ENCODE results near the gene MYOM1.
"Not testable (repeated sequence)": the region's sequence is repeated elsewhere in the genome, so short reads cannot be mapped to it uniquely, and the experiment has no call there.

Gene MYOM1

DNA sequence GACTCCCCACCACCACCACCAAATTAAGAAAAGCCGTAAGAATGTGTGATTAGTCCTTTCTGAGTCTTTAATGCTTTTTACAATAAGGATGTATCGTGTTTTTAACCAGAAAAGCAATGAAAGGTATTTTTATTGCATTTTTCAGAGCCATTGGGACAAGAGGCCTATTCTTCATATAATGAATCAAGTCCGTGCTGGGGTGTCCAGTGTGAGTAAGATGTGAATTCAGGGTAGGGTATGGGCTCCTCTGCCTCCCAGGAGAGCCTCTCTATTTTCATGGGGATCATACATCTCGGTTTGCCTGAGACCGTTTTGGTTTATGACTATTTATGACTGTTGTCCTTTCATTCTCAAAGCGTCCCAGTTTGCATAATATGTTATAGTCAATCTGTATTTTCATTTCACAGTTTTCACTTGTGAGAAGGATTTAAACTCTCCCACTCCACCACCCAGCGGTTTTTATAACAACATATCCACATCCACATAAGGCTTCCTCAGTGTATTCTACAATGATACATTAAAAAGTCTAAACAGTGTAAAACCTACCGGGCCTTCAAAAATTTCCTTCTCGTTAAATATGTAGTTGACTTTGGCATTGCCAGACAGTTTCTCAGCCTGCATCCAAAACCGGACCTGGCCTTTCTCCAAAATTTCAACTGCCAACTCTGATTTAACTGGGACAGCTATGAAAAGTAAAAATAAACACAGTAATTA lies 126.0 kb downstream of the MYOM1 start:
- DNase-seq (ENCODE audit: extremely low read depth in 1 of 2, low read depth in 1 of 2) = no peak

DNA sequence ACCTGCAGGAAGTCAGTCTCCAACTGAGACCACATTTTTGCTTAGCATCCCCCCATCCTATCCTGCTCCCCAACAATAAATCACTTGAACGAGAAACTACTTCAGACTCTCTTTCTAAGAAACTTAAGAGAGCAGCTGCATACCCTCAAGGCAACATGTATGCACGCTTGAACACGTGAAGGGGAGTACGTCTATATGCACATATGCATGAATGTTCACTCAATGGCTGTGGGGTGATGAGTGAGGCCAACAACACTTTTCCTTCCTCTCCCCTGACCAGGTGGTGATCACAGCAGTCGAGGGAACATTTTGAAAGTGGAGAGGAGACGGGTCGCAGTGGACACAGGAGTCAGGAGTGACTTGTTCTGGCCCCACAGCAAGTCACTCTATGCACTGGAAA lies 127.0 kb downstream of the MYOM1 start:
- no peak for DNase-seq (ENCODE audit: extremely low read depth in 1 of 2, low read depth in 1 of 2)

DNA sequence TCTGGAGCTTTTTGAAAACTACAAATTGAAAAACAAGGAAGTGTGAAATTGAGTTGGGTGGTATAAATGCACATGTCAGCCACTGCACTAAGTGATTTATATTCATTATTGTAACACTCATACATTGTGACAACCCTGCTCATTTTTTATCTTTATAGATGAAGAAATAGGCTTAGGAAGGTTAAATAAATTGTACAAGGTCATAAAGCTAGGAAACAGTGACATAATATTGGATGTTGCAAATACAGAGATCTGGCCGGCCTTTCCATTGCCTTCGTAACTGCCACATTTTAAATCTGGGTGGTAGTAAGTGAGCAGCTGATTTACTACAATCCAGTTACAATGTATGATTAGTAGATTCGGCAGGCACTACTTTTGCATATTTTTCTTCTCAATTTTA lies 130.2 kb downstream of the MYOM1 start:
- no peak for DNase-seq (ENCODE audit: extremely low read depth in 1 of 2, low read depth in 1 of 2)

DNA sequence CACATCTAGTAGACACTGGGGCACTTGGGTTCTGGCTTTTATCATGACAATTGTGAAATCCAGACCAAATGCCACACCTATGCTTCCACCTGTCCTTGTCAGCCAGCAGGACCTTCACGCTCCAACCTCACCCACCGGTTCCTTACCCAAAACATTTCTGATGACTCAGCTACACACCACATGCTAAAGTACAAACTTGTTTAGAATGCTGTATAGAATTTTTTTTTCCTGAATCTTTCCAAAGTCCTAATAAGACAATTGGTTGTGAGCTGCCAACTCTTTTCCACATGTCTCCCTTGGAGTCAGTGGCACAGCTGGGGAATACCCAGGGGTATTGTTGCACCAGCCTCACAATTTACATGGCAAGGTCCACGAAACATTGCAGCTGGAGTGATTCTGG lies 131.3 kb downstream of the MYOM1 start:
- no peak for DNase-seq (ENCODE audit: extremely low read depth in 1 of 2, low read depth in 1 of 2)

DNA sequence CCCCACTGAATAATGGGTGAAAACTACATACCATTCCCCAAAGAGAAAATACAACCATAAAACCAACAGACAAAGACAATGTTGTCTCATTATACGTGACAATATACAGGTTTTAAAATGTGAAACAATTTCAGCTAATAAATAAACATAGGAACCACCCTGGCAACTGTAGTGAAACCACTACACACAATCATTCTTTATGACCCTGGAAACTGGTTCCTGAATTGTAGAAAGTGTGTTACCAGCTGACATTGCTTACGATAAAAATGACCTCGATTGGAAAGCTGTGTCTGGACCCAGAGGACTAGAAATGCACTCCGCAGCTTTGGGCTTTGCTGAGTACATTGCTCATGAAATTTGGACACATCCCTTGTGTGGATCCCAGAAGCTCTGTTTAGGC lies 132.9 kb downstream of the MYOM1 start:
- no peak for DNase-seq (ENCODE audit: extremely low read depth in 1 of 2, low read depth in 1 of 2)

DNA sequence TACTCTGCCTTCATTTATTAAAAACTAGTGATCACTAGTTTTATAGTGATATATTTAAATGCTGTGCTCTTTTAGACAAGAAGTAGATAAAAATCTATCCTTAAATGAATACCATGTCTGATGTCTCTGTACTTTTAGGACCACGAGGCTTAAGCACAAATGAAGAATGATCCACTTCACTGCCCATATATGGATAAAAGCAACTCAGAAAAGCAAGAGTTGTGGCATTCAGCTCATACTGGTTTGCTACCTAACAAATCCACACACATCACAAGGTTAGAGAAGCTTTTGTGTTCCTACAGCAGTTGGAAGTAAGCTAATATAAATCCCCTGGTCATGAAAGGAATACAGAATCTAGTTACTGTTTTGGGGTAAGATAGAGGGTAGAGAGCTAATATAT lies 134.2 kb downstream of the MYOM1 start:
- DNase-seq (ENCODE audit: extremely low read depth in 1 of 2, low read depth in 1 of 2) = no peak

DNA sequence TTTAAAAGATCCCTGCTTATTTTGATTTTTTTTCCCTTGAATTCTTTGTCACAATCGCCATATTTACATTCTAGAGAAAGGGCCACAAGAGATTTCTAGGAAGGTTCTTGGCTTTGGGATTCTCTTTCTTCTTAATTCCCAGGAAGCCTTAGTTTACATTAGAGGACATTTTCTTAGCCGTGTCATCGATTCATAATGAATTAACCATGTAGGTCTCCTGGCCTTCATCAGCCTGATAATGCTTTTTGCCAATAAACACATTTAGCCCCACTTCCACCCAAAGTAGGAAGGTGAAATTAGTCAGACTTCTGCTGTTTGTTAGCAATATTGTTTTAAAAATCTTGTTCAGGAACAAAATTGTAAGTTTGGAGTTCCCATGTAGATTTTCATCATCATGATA lies 135.6 kb downstream of the MYOM1 start:
- DNase-seq (ENCODE audit: extremely low read depth in 1 of 2, low read depth in 1 of 2) = no peak

DNA sequence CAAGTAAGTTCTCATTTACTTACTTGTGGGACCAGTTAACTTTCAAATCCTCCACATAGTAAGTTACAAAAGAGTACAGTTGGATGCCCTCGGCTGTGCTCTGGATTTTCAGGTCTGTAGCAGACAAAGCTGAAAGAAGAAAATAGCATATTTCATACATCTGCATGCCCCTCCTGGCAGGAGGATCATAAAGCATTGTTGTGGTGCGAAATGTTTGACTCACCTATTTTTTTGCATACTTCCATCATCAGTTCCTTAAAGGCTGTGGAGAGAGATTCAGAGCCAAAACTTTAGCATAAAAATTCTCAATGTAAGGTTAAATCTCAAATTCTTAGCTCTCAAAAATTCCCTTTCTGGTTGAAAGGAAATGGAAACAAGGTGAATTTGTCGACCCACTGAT lies 136.0 kb downstream of the MYOM1 start:
- no peak for DNase-seq (ENCODE audit: extremely low read depth in 1 of 2, low read depth in 1 of 2)

DNA sequence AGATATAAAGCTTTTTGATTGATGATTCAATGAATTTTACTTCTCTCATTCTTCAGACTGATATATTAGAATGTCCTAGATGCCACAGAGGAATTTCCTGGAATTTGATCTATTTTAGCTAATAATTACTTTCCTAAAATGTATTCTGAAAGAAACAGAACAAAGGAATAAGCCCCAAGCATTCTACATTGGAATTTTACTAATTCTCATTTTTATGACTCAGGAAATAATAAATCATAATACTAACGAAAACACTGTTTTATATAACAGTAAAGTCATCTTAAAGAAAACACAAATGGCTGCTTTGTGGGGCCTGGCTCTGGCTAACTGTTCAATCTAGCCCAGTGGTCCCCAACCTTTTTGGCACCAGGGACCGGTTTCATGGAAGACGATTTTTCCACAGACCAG lies 138.2 kb downstream of the MYOM1 start:
- no peak for DNase-seq (ENCODE audit: extremely low read depth in 1 of 2, low read depth in 1 of 2)

DNA sequence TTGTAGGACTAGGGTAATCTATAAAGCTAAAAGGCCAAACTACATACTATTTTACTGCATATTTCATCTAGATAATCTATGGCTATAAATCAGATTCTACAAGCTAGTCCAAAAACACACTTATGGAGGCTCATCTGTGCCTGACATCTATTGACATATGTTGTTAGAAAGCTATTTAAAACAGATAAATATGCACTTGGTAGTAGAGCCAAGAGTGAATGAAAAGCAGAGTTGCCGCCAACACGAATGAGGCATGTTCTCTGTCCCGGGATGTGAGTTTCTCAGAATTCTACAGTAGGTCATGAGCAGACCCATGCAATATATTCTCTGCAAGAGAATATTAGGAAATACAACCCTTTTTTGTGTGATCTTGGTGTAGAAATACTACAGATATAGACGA lies 140.1 kb downstream of the MYOM1 start:
- DNase-seq (ENCODE audit: extremely low read depth in 1 of 2, low read depth in 1 of 2) = no peak

DNA sequence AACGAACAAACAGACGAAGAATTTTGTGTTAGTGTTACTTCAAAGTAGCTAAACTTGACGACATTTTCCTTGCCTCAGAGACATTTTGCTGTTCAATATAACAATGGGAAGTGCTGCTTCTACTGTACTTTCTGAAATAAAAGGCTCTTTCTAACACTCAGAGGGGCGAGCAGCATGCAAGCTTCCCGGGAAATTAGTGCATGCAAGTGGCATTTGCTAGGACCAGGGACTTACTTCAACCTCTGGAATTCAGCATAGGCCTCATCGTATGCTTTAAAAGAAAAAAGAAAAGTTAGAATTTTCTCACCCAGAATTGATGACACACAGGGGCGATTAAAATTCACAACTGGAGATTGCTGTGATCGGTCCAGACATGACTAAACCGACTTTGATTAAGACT lies 144.3 kb downstream of the MYOM1 start:
- DNase-seq (ENCODE audit: extremely low read depth in 1 of 2, low read depth in 1 of 2) = no peak

DNA sequence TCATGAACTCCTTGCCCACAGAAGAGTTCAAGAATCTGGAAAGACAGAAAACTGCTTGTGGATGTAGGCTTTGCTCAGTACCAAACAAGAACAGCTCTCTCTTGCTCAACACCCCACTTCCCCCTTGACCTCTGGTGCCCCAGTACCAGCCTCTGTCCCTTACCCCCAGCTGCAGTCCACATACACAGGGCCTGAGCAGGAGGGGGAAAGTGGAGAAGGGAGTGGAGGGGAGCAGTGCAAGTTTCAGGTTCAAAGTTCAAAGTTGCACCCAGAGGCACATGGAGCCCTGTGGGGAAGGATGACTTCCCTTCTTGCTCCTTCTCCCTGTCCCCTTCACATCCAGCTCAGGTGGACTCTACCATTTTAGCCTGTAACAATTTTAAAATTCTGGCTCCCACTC lies 145.7 kb downstream of the MYOM1 start:
- DNase-seq (ENCODE audit: extremely low read depth in 1 of 2, low read depth in 1 of 2) = no peak

DNA sequence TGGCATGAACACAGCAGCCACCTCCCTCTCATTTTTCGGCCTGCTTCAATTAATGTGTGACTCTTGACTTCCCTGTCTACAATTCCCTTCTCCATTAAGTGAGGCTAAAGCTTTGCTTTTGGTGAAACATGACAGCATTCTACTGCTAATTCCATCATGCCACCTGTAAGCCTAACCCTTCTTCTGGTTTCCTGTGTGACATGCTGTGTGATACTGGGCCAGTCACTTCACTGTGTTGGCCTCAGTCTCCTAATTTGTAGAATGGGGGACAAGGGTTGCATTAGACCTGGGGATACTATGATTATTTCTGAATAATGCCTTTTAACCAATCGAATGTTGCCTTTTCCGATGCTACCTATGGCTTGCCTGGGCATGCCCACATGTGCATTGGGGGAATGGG lies 146.4 kb downstream of the MYOM1 start:
- not testable (repeated sequence) for DNase-seq (ENCODE audit: extremely low read depth in 1 of 2, low read depth in 1 of 2)

DNA sequence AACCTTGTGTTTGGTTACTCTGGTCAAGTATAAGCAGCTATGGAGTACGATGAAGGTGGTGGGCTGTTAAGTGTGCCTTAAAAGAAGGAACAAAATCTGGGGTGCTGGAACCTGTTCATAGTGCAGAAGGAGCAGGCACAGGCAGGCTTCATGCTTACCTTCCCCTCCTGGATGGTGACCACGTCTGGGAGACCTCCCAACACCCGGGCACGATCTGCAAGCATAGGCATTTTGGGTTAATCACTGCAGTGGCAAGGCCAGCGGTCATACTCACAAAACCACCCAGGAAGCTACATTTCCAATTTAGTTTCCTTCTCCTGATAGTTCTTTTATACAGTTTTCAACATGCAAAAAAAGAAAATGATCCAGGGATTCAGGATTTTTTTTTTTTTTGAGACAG lies 148.1 kb downstream of the MYOM1 start:
- DNase-seq (ENCODE audit: extremely low read depth in 1 of 2, low read depth in 1 of 2) = no peak

DNA sequence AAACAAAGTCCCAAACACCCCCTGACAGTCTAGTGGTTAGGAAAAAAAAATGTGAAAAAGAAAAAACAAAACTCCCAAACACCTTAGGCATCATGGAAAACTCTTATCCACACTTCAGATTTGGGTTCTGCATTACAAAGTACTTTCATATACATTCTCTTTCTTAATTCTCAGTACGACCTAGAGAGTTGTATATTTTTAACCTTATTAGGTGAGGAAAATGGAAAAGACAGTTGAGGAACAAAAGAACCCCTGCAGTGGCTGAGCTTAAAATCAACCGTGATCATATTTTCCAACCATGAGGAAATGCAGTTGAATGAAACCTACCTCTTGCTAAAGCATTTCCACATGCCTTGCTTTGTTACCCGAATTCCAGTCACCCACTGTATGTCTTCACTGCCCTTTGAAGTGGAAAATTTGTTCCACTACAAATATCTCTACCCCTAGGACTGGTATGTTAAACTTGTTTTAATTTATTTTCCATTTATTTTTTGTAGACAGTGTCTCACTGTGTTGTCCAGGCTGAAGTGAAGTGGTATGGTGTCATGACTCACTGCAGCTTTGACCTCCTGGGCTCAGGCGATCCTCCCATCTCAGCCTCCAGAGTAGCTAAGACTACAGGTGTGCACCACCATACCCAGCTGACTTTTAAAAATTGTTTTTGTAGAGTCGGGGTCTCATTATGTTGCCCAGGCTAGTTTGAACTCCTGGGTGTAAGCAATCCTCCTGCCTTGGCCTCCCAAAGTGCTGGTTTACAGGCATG lies 149.9 kb downstream of the MYOM1 start:
- no peak for DNase-seq (ENCODE audit: extremely low read depth in 1 of 2, low read depth in 1 of 2)

DNA sequence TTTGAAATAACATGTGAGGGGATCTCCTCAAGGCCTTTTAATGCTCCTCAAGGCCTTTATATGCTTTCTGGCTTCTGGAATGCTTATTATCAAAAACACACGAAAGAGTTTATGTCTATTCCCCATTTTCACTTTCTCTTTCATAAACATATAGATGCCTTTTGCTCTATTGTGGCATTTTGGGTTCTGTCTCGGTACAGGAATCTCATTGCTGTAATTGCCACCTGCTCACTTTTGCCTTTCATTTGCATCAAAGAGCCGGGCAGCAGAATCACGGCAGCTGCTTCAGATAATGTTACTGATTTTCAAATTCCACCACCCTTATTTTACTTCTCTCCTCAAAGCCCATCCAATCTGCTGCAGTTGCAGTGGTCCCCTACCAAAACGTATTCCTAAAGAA lies 152.0 kb downstream of the MYOM1 start:
- no peak for DNase-seq (ENCODE audit: extremely low read depth in 1 of 2, low read depth in 1 of 2)

DNA sequence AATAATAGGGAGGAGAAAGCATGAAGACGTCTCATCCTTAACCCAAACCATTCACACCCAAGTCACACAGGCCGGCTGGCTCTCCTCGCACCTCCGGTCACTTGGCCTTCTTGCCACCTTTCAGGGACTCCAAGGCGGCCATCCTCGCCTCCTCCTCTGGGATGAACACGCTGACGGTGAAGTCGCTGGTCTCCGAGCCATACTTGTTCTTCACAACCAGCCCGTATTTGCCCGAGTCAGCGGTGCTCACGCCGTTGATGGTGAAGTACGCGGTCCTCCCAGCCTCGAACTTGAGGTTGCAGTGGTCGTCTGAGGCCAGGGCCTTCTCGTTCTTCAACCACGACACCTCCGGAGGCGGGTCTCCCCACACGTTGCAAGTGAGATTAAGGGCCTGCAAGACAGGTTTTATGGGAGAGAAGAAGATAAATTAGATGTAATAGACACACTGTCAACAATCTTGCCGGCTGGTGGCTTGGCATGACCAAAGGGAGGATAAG lies 152.6 kb downstream of the MYOM1 start:
- DNase-seq (ENCODE audit: extremely low read depth in 1 of 2, low read depth in 1 of 2) = no peak

DNA sequence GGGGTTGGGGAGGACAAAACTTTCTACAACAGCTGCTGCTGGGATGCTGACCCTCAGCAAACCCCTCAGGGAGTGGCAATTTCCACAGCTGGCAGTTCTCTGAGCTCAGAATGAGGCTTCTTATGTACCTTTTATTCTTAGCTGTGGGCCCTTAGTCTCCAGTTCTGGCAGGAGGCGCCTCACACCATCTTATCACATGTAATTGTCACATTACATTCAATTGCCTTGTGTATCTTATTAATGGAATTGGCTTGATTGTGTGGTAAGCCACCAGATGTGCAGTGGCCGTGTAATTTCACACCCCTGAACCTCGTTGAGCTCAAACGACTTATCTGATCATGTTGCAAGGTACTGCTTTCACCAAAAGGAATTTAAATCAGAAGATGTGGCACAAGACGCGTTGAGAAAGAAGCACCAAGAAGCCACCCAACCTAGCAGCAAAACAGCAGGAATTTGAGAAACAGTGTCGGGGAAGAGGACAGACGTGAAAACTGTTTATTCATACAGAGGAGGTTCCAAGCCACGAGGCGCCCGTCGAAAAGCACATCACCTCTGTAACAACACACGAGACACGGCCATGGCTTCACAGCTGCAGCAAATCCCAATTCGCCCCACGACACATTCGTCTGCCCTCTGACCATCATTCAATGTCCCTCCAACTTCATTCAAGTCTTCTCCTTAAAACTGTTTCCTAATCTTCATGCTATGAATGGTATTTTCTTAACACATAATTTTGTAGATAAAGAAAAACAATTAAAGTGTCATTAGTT lies 153.2 kb downstream of the MYOM1 start:
- DNase-seq (ENCODE audit: extremely low read depth in 1 of 2, low read depth in 1 of 2) = no peak

DNA sequence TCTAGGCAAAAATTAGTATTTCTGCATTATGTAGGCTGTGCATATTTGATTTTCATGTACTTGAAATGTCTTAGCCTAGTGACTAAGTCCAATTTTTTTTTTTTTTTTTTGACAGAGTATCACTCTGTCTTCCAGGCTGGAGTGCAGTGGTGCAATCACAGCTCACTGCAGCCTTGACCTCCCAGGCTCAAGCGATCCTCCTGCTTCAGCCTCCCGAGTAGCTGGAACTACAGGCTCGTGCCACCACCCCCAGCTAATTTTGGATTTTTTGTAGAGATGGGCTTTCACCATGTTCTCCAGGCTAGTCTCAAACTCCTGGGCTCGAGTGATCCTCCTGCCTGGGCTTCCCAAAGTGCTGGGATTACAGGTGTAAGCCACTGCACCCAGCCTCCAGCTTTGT lies 156.0 kb downstream of the MYOM1 start:
- not testable (repeated sequence) for DNase-seq (ENCODE audit: extremely low read depth in 1 of 2, low read depth in 1 of 2)

DNA sequence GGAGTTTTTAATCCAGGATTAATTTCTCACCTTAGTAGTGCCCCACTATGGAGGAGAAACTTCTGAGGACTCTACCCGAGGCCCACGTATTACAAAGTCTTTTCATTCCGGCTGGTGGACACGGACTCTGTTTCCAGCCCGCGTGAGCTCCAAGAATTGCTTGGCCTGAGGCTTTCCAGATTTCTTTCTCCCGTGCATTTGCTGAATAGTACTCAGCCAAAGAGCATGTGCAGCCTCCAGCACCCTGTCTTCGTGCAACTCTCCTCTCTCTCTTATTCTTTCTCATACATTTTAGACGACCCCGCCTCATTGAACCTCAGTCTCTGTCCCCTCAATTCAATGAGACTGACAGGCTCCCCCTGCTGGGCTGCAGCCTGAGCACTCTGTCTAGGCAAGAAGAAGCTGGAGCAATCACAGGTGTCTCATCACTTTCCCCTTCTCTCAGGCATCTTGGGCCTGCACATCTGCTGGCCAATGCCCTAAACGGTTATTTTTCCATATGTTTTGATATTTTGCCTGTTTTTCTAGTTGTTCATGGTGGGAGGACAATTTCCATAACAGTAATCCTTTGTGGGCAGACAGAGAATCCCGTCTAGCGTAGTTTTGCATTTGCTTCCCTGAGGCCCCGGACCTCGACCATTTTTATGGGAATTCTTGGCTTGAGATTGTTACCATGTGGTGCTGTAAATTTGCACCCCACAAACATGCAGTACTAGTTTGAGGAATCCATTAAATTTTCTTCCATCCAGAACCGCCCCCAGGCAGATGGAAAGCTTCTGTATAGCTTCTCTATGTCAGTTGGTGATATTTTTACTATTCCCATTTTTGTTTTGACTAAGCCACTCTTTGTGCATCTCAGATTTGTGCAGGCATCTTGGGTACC lies 156.7 kb downstream of the MYOM1 start:
- peak; percentile 20 to 58 for DNase-seq (ENCODE audit: extremely low read depth in 1 of 2, low read depth in 1 of 2)
